ENCODE results near the gene ICAM4.

Gene ICAM4

GRCh38 chr19:10317045-10317856 lies 30.5 kb downstream of the ICAM4 start:
- DNase-seq (ENCODE audit: low read depth in 4 of 4, low spot score in 1 of 4) = no peak

GRCh38 chr19:10317857-10318462 lies 31.2 kb downstream of the ICAM4 start:
- no peak for DNase-seq (ENCODE audit: low read depth in 4 of 4, low spot score in 1 of 4)

GRCh38 chr19:10318807-10319682 lies 32.3 kb downstream of the ICAM4 start:
- DNase-seq (ENCODE audit: low read depth in 4 of 4, low spot score in 1 of 4) = no peak

- DNase-seq (ENCODE audit: low read depth in 4 of 4, low spot score in 1 of 4) = no peak
These were observed 34.1 kb downstream of the ICAM4 start for GRCh38 chr19:10320602-10321416.

GRCh38 chr19:10321417-10321797 lies 34.7 kb downstream of the ICAM4 start:
- DNase-seq (ENCODE audit: low read depth in 4 of 4, low spot score in 1 of 4) = no peak

- DNase-seq (ENCODE audit: low read depth in 4 of 4, low spot score in 1 of 4) = no peak
These were observed 35.4 kb downstream of the ICAM4 start for GRCh38 chr19:10321874-10322835.

GRCh38 chr19:10325732-10326131 lies 39.0 kb downstream of the ICAM4 start:
- DNase-seq (ENCODE audit: low read depth in 4 of 4, low spot score in 1 of 4) = no peak

- DNase-seq (ENCODE audit: low read depth in 4 of 4, low spot score in 1 of 4) = no peak
These were observed 41.0 kb downstream of the ICAM4 start for GRCh38 chr19:10327793-10328192.

- no peak for DNase-seq (ENCODE audit: low read depth in 4 of 4, low spot score in 1 of 4)
These were observed 42.0 kb downstream of the ICAM4 start for GRCh38 chr19:10328558-10329429.

- DNase-seq (ENCODE audit: low read depth in 4 of 4, low spot score in 1 of 4) = no peak
These were observed 42.8 kb downstream of the ICAM4 start for GRCh38 chr19:10329555-10329954.

- DNase-seq (ENCODE audit: low read depth in 4 of 4, low spot score in 1 of 4) = no peak
These were observed 45.6 kb downstream of the ICAM4 start for GRCh38 chr19:10332158-10332964.

GRCh38 chr19:10332965-10333757 lies 46.4 kb downstream of the ICAM4 start, which contains the start of gene RAVER1:
TSS of gene RAVER1 (minus strand) at chr19:10333529. CDS start at chr19:10333507, 22 bp downstream.
- DNase-seq (ENCODE audit: low read depth in 4 of 4, low spot score in 1 of 4) = peak; percentile 86 to 99 (median 95)

GRCh38 chr19:10333758-10334587 lies 47.2 kb downstream of the ICAM4 start:
- DNase-seq (ENCODE audit: low read depth in 4 of 4, low spot score in 1 of 4) = no peak

GRCh38 chr19:10334588-10335351 lies 48.0 kb downstream of the ICAM4 start:
- DNase-seq (ENCODE audit: low read depth in 4 of 4, low spot score in 1 of 4) = peak in 3 of 4 experiments; percentile 33 to 52 (median 42)

- DNase-seq (ENCODE audit: low read depth in 4 of 4, low spot score in 1 of 4) = no peak
These were observed 48.7 kb downstream of the ICAM4 start for GRCh38 chr19:10335352-10335985.
